H7 (cell line): ENCODE data around the gene BTNL9. TPM values are rescaled to one million over a fixed set of nuclear protein-coding genes. Genes with fewer than 3 reads are reported as not detected.
"Not testable (repeated sequence)": the region's sequence is repeated elsewhere in the genome, so short reads cannot be mapped to it uniquely, and the experiment has no call there.

ENCODE experiments used
- DNase-seq: peaks from one replicate; pipeline ENCODE4 v3.0.0; 2012
- H3K27me3 ChIP-seq: 2 replicates; pipeline ENCODE4 v1.6.0; 2011; ENCODE audit warnings: mild to moderate bottlenecking, low read length; ENCODE audit not compliant: control insufficient read depth, insufficient read depth
- H3K36me3 ChIP-seq: replicated peaks from 2 replicates; pipeline ENCODE4 v1.5.1; 2011; ENCODE audit warnings: low read length; ENCODE audit not compliant: control insufficient read depth, insufficient read depth
- H3K4me3 ChIP-seq: 2 replicates; pipeline ENCODE4 v1.5.1; 2011; ENCODE audit warnings: low read depth, mild to moderate bottlenecking, control low read depth, low read length, moderate library complexity; ENCODE audit not compliant: insufficient read depth
- total RNA-seq: library from RNA; depleted of rRNA; stranded (reverse); fragments of >200 nt; shearing (Covaris generic); gene quantifications from 2 replicates; pipeline ENCODE4 v1.2.3, GENCODE V29; 2014

BTNL9 gene
- total RNA-seq, 1 experiment from 2014 or later: 0.31 TPM

- no peak overlapping the region for H3K4me3 ChIP-seq
- H3K27me3 ChIP-seq: peaks cover 1% of the 10 kb centered on the region; the same call in 1 of the 2 replicates
- no peaks in the 10 kb centered on the region for H3K36me3 ChIP-seq
- DNase-seq: no peak
Observed at GRCh38 chr5:181035991-181036815, 3.9 kb upstream of the BTNL9 start.

DNA sequence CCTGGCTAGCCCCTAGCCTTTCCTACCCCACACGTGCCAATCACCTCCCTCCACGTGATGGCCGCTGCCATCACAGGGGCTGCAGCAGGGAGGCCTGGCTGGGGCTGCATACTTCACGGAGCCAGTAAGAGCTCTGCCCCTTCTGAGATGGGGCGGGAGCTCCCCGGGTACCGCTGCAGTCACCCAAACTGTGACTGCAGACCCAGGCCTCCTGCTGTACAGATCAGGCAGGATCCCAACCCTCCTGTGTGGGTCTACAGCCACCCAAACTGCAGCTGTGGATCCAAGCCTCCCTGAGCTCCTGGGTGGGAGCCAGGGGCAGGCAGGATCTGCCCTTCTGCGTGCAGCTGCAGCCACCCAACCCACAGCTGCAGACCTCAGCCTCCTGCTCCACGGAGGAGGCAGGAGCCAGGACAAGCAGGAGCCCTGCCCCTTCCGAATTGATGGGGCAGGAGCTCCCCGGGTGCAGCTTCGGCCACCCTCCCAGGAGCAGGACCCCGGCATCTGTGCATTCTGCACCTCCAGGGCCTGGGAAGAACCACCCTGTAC, 3.2 kb upstream of the BTNL9 start:
- no peak for DNase-seq
- H3K4me3 ChIP-seq: no peak overlapping the region
- peaks cover 4% of the 10 kb centered on the region; the same call in 1 of the 2 replicates for H3K27me3 ChIP-seq
- H3K36me3 ChIP-seq: no peaks in the 10 kb centered on the region

DNA sequence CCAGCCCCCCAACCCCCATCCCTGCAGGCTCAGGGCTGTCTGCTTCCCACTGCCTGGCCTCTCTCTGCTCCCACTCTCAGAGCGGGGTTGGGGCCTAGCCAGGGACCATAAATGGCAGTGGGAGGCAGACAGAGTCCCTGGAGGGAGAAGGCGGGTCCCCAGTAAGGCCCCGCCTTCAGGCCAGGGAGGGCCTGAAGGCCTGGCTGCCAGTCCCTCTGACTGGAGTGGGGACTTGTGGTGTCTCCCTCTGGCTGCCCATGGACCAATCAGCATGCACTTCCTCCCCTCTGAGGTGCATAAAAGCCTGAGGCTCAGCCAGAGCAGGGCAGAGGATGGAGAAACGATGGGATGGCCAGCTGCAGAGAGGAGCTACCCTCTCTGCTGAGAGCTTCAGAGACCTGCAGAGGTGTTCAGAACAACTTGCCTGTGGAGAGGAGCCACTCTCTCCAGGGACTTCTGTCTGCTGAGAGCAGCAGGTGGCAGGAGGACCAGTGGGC, 2.7 kb upstream of the BTNL9 start:
- no peak overlapping the region for H3K4me3 ChIP-seq
- peak; percentile 76 for DNase-seq

GRCh38 chr5:181039471-181039870, 595 bp upstream of the BTNL9 start:
- H3K4me3 ChIP-seq: no peak overlapping the region
- peaks cover 12% of the 10 kb centered on the region for H3K27me3 ChIP-seq
- DNase-seq: no peak
- H3K36me3 ChIP-seq: no peaks in the 10 kb centered on the region

More for the DNA sequence above, 2.7 kb upstream of the BTNL9 start:
- Histone ChIP-seq H3K36me3 (no peaks in the 10 kb centered on the region), H3K27me3 (peaks cover 8% of the 10 kb centered on the region)

DNA sequence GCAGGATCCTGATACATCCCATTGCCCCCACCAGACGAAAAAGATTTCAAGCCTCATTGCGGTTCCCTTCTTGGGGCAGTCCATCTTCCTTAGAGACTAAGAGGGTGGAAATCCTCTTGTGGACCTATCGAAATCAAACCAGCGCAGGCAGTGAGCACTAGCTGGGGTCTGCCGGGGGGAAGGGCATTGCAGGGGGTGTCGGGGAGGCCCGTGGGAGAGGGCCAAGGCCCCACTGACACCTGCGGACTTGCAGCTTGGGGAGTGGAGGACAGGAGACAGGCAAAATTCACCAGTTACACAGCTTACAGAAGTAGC, 522 bp downstream of the BTNL9 start:
- DNase-seq: no peak
- H3K27me3 ChIP-seq: peaks cover 20% of the 10 kb centered on the region
- no peaks in the 10 kb centered on the region for H3K36me3 ChIP-seq
- no peak overlapping the region for H3K4me3 ChIP-seq

DNA sequence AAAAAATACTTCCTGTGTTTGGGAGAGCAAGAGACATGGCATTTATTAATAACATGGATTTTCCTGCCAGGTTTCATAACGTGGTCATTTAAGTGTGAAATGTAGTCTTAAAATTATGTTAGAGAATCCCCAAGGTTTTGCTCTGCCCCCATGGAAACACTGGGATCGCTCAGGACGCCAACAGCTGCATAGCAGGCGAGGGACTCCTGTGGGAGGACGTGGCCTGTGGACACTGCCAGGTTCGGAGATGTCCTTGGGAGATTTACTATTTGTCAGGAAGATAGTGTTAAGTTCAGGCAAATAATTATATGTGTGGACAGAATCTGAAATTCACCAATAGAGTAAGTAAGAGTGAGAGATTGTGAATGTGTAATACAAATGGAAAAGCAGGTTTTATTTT, 977 bp downstream of the BTNL9 start:
- H3K4me3 ChIP-seq: no peak overlapping the region
- H3K27me3 ChIP-seq: peaks cover 20% of the 10 kb centered on the region
- H3K36me3 ChIP-seq: no peaks in the 10 kb centered on the region
- DNase-seq: no peak

- Histone ChIP-seq H3K36me3 (no peaks in the 10 kb centered on the region), H3K27me3 (peaks cover 26% of the 10 kb centered on the region), H3K4me3 (no peak overlapping the region)
- DNase-seq: no peak
Observed at GRCh38 chr5:181042036-181042713, 2.1 kb downstream of the BTNL9 start.

- peaks cover 31% of the 10 kb centered on the region for H3K27me3 ChIP-seq
- no peak for DNase-seq
- H3K36me3 ChIP-seq: no peaks in the 10 kb centered on the region
- no peak overlapping the region for H3K4me3 ChIP-seq
Observed at GRCh38 chr5:181042722-181043121, 2.7 kb downstream of the BTNL9 start.

DNA sequence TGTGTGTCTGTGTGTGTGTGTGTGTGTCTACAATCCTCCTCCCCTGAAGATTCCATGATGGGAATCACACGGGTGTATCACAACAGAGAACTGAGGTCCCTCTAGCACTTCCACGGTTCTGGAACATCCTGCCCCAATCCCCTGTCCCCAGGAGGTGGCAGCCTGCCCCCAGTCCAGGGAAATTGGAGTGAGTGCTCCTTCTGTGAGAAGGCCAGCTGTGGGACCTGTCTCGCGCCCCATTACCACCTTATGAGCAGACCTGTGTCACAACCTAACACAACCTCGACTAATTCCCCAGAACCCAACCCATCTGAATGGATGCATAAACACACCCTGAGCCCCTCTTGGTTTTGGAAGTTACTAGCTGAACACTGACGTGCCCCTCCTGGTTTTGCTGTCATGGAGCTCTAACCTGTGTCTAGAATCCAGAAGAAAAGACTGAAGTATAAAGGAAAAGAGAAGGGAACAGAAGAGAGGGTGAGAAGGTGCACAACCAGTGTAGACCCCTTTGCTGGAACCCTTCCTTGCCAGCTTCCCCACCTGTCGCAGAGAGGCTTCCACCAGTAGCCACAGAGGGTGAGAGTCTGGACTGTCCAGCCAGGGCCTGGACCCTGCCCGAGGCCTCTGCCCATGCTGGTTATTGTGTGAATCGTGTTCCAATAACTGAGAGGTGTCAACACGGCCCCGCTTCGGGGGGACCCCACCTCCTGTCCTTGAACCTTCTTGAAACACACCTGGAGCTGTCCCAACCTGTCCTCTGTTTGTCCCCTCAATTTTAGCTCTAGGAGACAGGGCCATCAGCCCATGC, 3.4 kb downstream of the BTNL9 start:
- Histone ChIP-seq H3K27me3 (peaks cover 35% of the 10 kb centered on the region), H3K4me3 (no peak overlapping the region), H3K36me3 (no peaks in the 10 kb centered on the region)
- no peak for DNase-seq

DNA sequence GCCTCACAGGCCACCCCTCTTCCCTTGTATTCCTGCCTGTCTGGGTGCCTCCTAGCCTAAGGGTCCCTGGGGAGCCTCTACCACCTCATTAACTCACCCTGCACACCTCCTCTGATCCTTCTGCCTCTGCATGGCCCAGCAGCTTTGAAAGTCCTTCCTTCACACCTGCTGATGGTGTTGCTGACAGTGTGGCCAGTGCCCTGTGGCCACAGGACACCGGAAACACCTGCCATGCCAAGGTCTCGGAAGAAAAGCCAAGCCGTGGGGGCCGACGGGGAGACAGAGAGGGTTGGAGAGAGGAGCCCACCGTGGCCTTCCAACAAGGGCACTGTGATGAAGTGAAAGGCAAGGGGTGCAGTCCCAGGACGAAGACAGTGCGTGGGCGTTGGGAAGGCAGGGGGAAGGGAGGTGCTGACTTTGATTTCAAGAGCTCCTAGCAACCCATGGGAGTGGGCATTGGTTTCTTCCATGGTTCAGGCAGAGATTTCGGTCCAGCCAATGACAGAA, 4.1 kb downstream of the BTNL9 start:
- Histone ChIP-seq H3K4me3 (no peak overlapping the region), H3K27me3 (peaks cover 36% of the 10 kb centered on the region), H3K36me3 (no peaks in the 10 kb centered on the region)
- DNase-seq: no peak

- H3K27me3 ChIP-seq: peaks cover 41% of the 10 kb centered on the region
- no peak for DNase-seq
- H3K4me3 ChIP-seq: no peak overlapping the region
- H3K36me3 ChIP-seq: no peaks in the 10 kb centered on the region
Observed at GRCh38 chr5:181044662-181045305, 4.7 kb downstream of the BTNL9 start.

DNA sequence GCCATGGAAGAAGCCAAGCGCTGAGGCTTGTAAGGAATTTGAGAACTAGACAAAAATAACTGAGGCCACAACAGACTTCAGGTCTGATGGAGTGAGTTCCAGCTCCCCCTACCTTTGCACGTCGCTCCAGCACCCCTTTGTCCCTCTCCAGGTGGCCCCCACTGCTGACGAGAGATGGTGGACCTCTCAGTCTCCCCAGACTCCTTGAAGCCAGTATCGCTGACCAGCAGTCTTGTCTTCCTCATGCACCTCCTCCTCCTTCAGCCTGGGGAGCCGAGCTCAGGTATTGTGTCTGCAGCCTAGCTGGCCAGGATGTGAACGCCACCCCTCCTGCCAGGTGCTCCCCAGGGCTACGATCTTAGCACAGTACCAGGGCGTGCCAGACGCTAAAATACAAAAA, 5.2 kb downstream of the BTNL9 start:
- no peak for DNase-seq
- H3K4me3 ChIP-seq: no peak overlapping the region
- no peaks in the 10 kb centered on the region for H3K36me3 ChIP-seq
- peaks cover 47% of the 10 kb centered on the region for H3K27me3 ChIP-seq

DNA sequence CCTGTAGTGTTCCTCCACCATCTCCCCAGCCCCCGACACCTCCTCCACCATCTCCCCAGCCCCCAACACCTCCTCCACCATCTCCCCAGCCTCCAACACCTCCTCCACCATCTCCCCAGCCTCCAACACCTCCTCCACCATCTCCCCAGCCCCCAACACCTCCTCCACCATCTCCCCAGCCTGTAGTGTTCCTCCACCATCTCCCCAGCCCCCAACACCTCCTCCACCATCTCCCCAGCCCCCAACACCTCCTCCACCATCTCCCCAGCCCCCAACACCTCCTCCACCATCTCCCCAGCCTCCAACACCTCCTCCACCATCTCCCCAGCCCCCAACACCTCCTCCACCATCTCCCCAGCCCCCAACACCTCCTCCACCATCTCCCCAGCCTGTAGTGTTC, 5.8 kb downstream of the BTNL9 start:
- not testable (repeated sequence) for DNase-seq, H3K36me3 ChIP-seq, H3K4me3 ChIP-seq
- peaks cover 51% of the 10 kb centered on the region for H3K27me3 ChIP-seq

DNA sequence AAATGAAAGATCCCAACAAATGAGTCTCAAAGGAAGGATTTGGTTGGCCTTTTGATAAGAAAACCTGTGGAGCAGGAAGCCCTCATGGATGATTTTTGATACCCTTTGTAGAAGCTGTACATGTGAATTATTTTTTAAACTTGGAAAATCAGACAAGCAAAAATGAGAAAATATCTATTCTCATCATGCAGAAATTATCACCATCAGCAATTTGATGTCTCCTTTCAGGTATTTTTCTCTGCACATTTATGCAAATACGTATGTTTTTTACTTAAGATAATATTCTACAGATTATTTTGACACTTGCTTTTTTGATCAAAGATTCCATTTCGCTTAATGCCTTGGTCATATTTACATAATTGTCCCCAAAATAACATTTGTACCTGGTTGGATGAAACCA, 7.2 kb downstream of the BTNL9 start:
- Histone ChIP-seq H3K36me3 (no peaks in the 10 kb centered on the region), H3K4me3 (no peak overlapping the region), H3K27me3 (peaks cover 58% of the 10 kb centered on the region)
- no peak for DNase-seq
